B cell (primary cell): Measurements from ENCODE around the gene RAB6A.

Experiments
- CTCF ChIP-seq: fragments of 200-600 bp; IDR thresholded peaks from one replicate; pipeline ENCODE4 v1.8.0; 2022; ENCODE audit warnings: antibody characterized with exemption, mild to moderate bottlenecking
- EZH2 ChIP-seq: IDR thresholded peaks from 2 replicates; pipeline ENCODE4 v1.6.1; 2012; ENCODE audit warnings: borderline replicate concordance, low read depth, mild to moderate bottlenecking, moderate library complexity, low read length; ENCODE audit not compliant: insufficient read depth, poor library complexity, severe bottlenecking

- TF ChIP-seq CTCF, result no peak
- no peak for TF ChIP-seq EZH2
Observed at GRCh38 chr11:73635721-73636120, 125.2 kb downstream of the RAB6A start.
